ENCODE measurements around the gene TMEM198.

The TMEM198 gene

GRCh38 chr2:219543596-219544358 lies at the start of gene TMEM198, which contains the start of gene CHPF:
TMEM198 (plus strand) TSS chr2:219544028; CDS start chr2:219544728, 700 bp downstream.
CHPF (minus strand) TSS chr2:219543809; CDS start chr2:219543538, 271 bp downstream.
- peak; percentile 85 for DNase-seq (ENCODE audit: low read depth)

GRCh38 chr2:219494952-219495530 lies 48.8 kb upstream of the TMEM198 start:
- DNase-seq (ENCODE audit: low read depth), result no peak

GRCh38 chr2:219495531-219496122 lies 48.2 kb upstream of the TMEM198 start:
- DNase-seq (ENCODE audit: low read depth), result no peak

GRCh38 chr2:219496247-219496824 lies 47.5 kb upstream of the TMEM198 start:
- no peak for DNase-seq (ENCODE audit: low read depth)

GRCh38 chr2:219496825-219497494 lies 46.9 kb upstream of the TMEM198 start:
- no peak for DNase-seq (ENCODE audit: low read depth)

GRCh38 chr2:219497495-219498279 lies 46.1 kb upstream of the TMEM198 start:
- DNase-seq (ENCODE audit: low read depth), result no peak

- DNase-seq (ENCODE audit: low read depth), result peak; percentile 85
Measured at GRCh38 chr2:219498280-219499057, 45.4 kb upstream of the TMEM198 start, which contains the start of gene GMPPA. GMPPA (plus strand) TSS chr2:219498891; CDS start chr2:219499976, 1,085 bp downstream.

GRCh38 chr2:219499058-219499307 lies 44.8 kb upstream of the TMEM198 start:
- DNase-seq (ENCODE audit: low read depth), result no peak

- DNase-seq (ENCODE audit: low read depth), result no peak
Measured at GRCh38 chr2:219499555-219499954, 44.3 kb upstream of the TMEM198 start.

- DNase-seq (ENCODE audit: low read depth), result no peak
Measured at GRCh38 chr2:219500135-219500534, 43.7 kb upstream of the TMEM198 start.

- no peak for DNase-seq (ENCODE audit: low read depth)
Measured at GRCh38 chr2:219501849-219502248, 42.0 kb upstream of the TMEM198 start.

GRCh38 chr2:219502618-219503017 lies 41.2 kb upstream of the TMEM198 start:
- DNase-seq (ENCODE audit: low read depth), result no peak

GRCh38 chr2:219505585-219505984 lies 38.2 kb upstream of the TMEM198 start:
- no peak for DNase-seq (ENCODE audit: low read depth)

- no peak for DNase-seq (ENCODE audit: low read depth)
Measured at GRCh38 chr2:219506153-219506801, 37.6 kb upstream of the TMEM198 start.

- DNase-seq (ENCODE audit: low read depth), result no peak
Measured at GRCh38 chr2:219506802-219507526, 36.9 kb upstream of the TMEM198 start.

- no peak for DNase-seq (ENCODE audit: low read depth)
Measured at GRCh38 chr2:219507581-219508443, 36.0 kb upstream of the TMEM198 start.

GRCh38 chr2:219508444-219508734 lies 35.4 kb upstream of the TMEM198 start:
- no peak for DNase-seq (ENCODE audit: low read depth)

GRCh38 chr2:219508971-219509779 lies 34.7 kb upstream of the TMEM198 start:
- no peak for DNase-seq (ENCODE audit: low read depth)

Measured in activated gamma-delta T cell treated with anti-CD3 and anti-CD28 coated beads, Interleukin-2, amount 50 U/mL, for 16 hours (primary cell).